T1000 (cell line): Measurements from ENCODE around the gene TIMM10B.
"Not testable (repeated sequence)": the region's sequence is repeated elsewhere in the genome, so short reads cannot be mapped to it uniquely, and the experiment has no call there.

Experiments
- DNase-seq: peaks from one replicate; lab custom pipeline; 2025; ENCODE audit warnings: mixed read lengths; lab: John Stamatoyannopoulos, UW

The TIMM10B gene

DNA sequence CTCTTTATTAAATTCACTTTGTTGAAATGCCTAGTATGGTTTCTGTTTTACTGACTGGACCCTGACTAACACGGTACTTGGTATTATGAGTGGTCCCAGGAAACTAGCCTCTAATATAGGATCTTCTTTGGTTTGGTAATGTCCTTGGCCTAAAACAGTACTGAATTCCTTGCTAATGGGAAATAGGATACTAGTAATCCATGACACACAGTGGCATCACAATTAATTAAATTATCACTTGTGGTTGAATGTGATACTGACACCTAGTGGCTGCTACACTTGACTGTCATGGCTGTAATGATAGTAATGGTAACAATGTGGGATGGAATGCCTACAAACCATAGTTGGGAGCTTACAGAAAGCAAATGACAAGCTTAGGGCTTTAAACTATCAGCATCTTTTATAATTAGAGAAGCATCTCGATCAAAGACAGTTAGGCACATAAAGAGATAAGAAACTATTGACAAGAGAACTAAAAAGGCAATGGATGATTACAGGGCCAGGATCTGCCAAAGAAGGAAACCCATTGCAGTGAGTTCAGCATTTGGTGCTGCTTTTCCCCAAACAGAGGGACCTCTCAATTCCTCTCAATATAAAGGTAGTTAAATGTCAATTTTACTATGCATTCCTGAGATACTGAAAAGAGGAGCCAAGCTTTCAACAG lies 24.4 kb downstream of the TIMM10B start:
- DNase-seq: no peak

DNA sequence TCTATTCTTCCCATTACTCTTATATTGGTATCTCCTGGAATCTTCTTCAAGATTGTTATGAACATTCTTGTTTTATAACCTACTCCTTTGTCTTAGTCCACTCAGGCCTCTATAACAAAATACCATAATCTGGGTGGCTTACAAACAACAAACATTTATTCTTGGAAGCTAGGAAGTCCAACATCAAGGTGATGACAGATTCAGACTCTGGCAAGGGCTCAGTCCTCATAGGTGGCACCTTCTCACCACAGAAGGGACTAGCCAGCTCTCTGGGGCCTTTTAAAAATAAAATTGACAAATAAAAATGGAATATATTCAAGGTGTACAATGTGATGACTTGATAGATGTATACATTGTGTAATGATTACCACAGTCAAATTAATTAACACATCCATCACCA lies 35.6 kb downstream of the TIMM10B start:
- DNase-seq: no peak

DNA sequence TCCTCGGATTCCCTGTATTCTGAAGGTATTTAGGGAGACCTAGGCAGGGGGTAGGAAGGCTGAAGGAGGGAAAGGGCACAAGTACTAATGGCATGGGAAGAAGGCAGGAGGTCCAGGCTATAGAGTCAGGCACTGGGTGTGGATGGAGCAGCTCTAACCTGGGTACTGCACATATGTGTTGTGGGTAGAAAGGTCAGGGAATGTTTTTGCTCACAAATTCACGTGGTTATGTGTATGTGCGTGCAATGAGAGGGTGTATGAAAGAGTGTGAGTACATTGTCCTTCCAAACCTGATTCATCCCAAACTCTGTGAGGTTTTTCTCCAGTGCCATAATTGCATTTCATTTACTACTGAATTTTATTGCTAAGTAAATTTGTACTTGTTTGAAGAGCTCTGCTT lies 39.0 kb downstream of the TIMM10B start:
- no peak for DNase-seq

DNA sequence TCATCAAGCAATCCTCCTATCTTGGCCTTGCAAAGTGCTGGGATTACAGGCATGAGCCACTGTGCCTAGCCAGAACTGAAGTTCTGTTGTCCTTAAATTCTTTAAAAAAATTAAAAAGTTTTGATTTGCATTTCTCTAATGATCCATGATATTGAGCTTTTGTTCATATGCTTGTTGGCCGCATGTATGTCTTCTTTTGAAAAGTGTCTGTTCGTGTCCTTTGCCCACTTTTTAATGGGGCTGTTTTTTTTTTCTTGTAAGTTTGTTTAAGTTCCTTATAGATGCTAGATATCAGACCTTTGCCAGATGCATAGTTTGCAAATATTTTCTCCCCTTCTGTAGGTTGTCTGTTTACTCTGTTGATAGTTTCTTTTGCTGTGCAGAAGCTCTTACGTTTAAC lies 40.6 kb downstream of the TIMM10B start:
- DNase-seq: not testable (repeated sequence)

DNA sequence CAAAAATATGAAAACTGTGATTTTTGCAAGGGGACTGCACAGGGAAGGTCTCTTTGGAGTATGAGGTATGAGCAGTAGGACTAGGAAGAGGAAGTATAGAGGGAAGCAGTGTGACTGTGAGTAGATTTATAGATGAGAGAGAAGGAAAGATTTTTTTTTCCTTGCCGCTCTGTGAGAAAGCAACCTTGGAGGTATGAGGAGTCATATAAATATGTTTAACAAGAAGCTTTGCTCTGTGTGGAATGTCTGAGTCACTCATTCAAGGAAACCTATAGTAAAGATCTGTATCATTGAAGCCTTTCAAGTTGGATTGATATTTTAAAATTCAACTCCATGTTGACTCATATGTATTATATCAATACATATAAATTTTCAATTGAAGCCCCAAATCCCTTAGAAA lies 42.0 kb downstream of the TIMM10B start:
- DNase-seq: no peak

DNA sequence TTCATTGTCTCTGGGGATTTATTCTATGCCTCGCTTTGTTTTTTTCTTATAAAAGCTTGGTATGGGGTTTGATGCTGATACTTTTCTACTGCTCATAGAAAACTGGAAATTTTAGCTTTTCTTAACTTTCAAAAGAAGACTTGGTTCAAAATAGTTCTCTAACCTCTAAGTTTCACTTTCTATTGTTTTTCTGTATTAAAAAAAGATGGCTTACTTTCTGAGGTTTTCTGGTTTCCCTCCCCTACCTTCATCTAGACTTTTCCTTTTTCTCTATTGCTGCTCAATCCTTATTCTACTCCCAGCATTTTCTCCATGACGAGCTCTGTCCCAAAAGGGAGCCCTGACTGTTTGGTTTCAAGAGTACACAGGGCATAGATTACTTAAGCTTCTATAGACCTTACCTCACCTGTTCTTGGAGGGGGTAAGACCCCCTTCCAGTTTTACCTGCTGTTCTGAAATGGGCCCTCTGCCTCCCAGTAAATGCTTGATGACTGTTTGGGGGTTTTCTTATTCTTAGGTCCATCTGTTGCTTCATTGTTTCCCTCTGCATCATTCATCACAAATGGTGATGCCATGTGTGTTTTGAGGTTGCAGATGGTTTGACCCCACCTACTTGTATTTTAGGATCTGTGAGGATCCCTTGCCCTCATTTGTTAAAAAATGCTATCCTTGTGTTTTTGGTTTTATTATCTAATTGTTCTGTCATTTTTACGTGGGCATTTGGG lies 45.3 kb downstream of the TIMM10B start:
- no peak for DNase-seq

DNA sequence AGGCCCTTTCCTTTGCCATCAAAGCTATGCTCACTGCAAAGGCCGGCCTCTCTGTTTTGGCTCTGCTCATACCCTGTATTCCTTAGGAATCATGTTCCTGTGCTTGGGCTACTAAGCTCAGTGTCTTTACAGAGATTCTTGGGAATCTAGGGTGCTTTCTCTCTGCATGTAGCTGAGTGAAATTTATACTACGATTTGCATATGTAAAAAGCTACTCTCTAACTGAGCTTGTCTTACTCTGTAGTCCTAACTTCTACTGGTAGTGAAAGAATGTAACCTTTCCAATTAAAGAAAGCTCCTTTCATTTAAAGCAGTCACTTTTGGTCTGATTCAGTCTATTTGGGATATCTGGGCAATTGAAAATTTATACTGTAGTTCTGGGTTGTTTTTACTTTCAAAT lies 48.0 kb downstream of the TIMM10B start:
- DNase-seq: no peak

DNA sequence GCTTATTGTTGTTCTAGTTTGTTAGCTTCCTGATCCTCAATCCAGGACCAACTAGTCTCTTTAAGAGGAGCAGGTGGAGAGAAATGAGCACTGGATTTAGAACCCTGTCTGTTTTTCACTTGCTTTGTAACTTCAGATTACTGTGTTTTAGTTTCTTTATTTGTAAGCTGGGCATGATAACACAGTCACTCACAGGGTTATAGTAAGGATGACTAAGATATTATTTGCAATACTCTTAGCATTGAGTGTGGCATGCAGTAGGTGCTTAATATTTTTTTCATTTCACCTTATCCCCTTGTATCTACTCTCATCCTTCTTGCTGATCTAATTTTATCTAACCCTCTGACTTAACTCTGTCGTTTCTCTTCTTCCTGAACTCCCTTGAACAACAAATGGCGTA lies 49.5 kb downstream of the TIMM10B start:
- DNase-seq: no peak

DNA sequence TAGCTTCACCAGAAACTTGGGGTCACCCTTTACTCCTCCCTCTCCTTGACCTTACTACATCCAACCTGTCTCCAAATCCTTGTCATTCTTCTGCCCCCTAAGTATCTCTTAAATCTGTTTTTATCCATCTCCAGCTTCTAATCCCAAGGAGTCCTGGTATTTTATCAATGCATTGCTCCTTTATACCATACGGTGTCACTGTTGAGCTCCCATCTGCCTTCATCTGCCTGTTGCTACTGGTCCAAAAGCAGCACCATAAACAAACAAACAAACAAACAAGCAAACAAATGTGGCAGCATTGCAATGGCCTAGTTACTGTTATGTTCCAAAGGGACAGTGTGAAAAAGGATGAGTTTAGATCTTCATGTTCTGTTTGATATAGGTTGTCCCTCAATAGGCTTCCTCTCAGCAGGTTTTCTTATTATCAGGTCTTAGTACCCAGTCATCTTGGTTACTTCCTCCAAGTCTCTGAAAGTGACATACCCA lies 50.0 kb downstream of the TIMM10B start:
- DNase-seq: no peak
